HL-60 (cell line): Measurements from ENCODE around the gene NDUFAF7.

Experiments
- DNase-seq, 2 experiments: peaks; one replicate each; pipeline ENCODE4 v3.0.0-alpha.2; 2010 to 2020; ENCODE audit warnings: low read depth in 1 of 2, low spot score in 1 of 2
- H3K27ac ChIP-seq: fragments of 250-450 bp; sonication (Bioruptor Pico); replicated peaks from 2 replicates; pipeline ENCODE4 v1.5.1; 2020; ENCODE audit warnings: mild to moderate bottlenecking, moderate library complexity
- H3K27me3 ChIP-seq: fragments of 250-450 bp; sonication (Bioruptor Pico); 2 replicates; pipeline ENCODE4 v1.5.1; 2021; ENCODE audit warnings: mild to moderate bottlenecking, moderate library complexity; ENCODE audit not compliant: insufficient read depth, poor library complexity, severe bottlenecking
- H3K4me3 ChIP-seq: replicated peaks from 2 replicates; pipeline ENCODE4 v1.5.1; 2011; ENCODE audit warnings: mild to moderate bottlenecking, control low read depth, low read length; ENCODE audit not compliant: insufficient read depth
- GABPA ChIP-seq: IDR thresholded peaks from 2 replicates; pipeline ENCODE4 v1.6.1; 2012; ENCODE audit warnings: low read depth
- POLR2AphosphoS5 ChIP-seq: IDR thresholded peaks from 2 replicates; pipeline ENCODE4 v1.6.1; 2012; ENCODE audit warnings: low read depth
- SPI1 ChIP-seq: IDR thresholded peaks from 2 replicates; pipeline ENCODE4 v1.6.1; 2012; ENCODE audit warnings: low read depth, mild to moderate bottlenecking, borderline replicate concordance
- TF ChIP-seq, protein P1 (sequence below): IDR thresholded peaks from one replicate; pipeline ENCODE4 v1.5.1; 2011; ENCODE audit warnings: low read length, control low read depth, inconsistent platforms; ENCODE audit not compliant: insufficient read depth
- TF ChIP-seq, protein P2 (sequence below): IDR thresholded peaks from 2 replicates; pipeline ENCODE4 v1.6.1; 2012; ENCODE audit warnings: low read depth; ENCODE audit not compliant: insufficient replicate concordance

The NDUFAF7 gene

DNA sequence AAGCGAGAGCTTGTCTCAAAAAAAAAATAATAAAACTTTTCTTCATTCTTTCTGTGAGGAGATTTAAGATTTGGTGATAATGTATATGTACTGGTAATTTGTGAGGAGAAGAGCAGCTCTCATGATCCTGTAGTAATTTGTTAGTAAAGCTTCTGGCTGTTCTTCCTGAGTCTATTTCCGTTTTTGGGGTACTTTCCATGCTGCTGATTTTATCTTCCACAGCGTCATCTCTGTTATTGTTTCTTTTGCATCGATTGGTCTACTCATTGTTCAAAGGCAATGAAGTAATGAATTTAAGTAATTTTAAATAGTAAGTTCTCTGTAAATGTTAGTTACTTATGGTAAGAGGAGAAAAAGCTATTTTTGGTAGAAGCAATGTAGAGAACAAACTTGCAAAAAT, 12.0 kb downstream of the NDUFAF7 start:
- no peak overlapping the region for H3K4me3 ChIP-seq
- no peaks in the 10 kb centered on the region for H3K27me3 ChIP-seq
- no peak for DNase-seq
- TF ChIP-seq SPI1 (no peak), GABPA (no peak), POLR2AphosphoS5 (no peak)
- TF ChIP-seq, protein P1, sequence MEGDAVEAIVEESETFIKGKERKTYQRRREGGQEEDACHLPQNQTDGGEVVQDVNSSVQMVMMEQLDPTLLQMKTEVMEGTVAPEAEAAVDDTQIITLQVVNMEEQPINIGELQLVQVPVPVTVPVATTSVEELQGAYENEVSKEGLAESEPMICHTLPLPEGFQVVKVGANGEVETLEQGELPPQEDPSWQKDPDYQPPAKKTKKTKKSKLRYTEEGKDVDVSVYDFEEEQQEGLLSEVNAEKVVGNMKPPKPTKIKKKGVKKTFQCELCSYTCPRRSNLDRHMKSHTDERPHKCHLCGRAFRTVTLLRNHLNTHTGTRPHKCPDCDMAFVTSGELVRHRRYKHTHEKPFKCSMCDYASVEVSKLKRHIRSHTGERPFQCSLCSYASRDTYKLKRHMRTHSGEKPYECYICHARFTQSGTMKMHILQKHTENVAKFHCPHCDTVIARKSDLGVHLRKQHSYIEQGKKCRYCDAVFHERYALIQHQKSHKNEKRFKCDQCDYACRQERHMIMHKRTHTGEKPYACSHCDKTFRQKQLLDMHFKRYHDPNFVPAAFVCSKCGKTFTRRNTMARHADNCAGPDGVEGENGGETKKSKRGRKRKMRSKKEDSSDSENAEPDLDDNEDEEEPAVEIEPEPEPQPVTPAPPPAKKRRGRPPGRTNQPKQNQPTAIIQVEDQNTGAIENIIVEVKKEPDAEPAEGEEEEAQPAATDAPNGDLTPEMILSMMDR = no peak
- TF ChIP-seq, protein P2, sequence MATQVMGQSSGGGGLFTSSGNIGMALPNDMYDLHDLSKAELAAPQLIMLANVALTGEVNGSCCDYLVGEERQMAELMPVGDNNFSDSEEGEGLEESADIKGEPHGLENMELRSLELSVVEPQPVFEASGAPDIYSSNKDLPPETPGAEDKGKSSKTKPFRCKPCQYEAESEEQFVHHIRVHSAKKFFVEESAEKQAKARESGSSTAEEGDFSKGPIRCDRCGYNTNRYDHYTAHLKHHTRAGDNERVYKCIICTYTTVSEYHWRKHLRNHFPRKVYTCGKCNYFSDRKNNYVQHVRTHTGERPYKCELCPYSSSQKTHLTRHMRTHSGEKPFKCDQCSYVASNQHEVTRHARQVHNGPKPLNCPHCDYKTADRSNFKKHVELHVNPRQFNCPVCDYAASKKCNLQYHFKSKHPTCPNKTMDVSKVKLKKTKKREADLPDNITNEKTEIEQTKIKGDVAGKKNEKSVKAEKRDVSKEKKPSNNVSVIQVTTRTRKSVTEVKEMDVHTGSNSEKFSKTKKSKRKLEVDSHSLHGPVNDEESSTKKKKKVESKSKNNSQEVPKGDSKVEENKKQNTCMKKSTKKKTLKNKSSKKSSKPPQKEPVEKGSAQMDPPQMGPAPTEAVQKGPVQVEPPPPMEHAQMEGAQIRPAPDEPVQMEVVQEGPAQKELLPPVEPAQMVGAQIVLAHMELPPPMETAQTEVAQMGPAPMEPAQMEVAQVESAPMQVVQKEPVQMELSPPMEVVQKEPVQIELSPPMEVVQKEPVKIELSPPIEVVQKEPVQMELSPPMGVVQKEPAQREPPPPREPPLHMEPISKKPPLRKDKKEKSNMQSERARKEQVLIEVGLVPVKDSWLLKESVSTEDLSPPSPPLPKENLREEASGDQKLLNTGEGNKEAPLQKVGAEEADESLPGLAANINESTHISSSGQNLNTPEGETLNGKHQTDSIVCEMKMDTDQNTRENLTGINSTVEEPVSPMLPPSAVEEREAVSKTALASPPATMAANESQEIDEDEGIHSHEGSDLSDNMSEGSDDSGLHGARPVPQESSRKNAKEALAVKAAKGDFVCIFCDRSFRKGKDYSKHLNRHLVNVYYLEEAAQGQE = no peak
- no peak overlapping the region for H3K27ac ChIP-seq

DNA sequence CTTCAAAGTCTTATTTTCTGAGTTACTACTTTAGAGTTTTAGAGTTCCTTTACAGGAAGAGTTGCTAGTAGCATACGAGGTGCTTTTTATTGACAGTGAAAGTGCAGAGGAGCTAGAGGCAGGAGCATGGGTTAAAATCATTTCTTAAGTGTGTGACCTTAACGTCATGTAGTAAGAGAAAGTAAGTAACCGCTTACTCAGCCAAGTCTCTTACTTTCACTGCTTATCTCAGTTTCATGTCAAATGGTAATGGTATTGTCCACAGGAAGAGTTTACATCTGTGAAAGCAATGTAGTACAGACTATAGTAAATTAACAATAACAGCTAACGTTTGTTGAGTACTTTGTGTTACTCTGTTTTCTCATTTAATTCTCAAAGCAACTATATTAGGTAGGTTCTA, 12.6 kb downstream of the NDUFAF7 start:
- no peak for DNase-seq
- TF ChIP-seq, protein P2 = no peak
- TF ChIP-seq GABPA (no peak), POLR2AphosphoS5 (no peak), SPI1 (no peak)
- TF ChIP-seq, protein P1 = no peak
- Histone ChIP-seq H3K27ac (no peak overlapping the region), H3K4me3 (no peak overlapping the region), H3K27me3 (no peaks in the 10 kb centered on the region)

DNA sequence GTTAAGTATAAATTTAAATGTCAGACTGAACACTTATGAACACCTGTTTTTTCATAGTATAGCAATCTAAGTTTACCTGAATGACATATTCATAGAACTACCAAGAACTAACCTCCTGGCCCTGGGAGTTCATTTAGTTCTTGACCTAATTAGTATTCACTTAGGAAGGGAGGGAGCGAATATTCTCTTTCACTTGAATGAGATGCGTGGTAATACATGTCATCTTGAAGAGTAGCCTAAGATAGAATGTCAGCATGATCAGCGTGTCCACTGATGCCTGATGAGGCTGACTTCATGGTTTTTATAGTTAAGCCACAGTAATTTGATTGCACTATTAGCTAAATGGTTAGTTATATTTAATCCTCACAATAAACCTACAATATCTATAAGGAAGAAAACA, 13.3 kb downstream of the NDUFAF7 start:
- TF ChIP-seq GABPA (no peak), POLR2AphosphoS5 (no peak), SPI1 (no peak)
- TF ChIP-seq, protein P2 = no peak
- TF ChIP-seq, protein P1 = no peak
- no peaks in the 10 kb centered on the region for H3K27me3 ChIP-seq

More for the DNA sequence above, 13.3 kb downstream of the NDUFAF7 start:
- Histone ChIP-seq H3K27ac (no peak overlapping the region), H3K4me3 (no peak overlapping the region)
- no peak for DNase-seq
